ENCODE measurements around the gene ENAH. TPM values are rescaled to one million over a fixed set of nuclear protein-coding genes. Genes with fewer than 3 reads are reported as not detected.

The ENAH gene
- total RNA-seq, 1 experiment from 2014 or later = 103 TPM

GRCh38 chr1:225693085-225693696 is 40.3 kb upstream of the ENAH start:
- intact Hi-C loops (cut with micrococcal nuclease; ENCODE audit: unreplicated experiment) = loop anchor here (5.0 kb wide), 1 partner anchor 36 kb away; no protein-coding TSS in a partner anchor
- DNase-seq = no peak
- Mint-ChIP-seq H3K36me3 (ENCODE audit: insufficient read depth, unreplicated experiment) (peaks cover 5% of the 10 kb centered on the region), H3K4me1 (ENCODE audit: low read depth, unreplicated experiment) (peaks cover 23% of the 10 kb centered on the region), H3K4me3 (ENCODE audit: low read depth, unreplicated experiment) (no peak overlapping the region), H3K27ac (ENCODE audit: unreplicated experiment) (no peak overlapping the region), H3K9me3 (ENCODE audit: low read depth, unreplicated experiment) (no peaks in the 10 kb centered on the region), H3K27me3 (ENCODE audit: unreplicated experiment) (no peaks in the 10 kb centered on the region)
- BruUV-seq (replicated peaks) = no TSS peak
- no peak for TF ChIP-seq CTCF (IDR thresholded peaks at IDR 0.05; ENCODE audit: unreplicated experiment)
- CTCF ChIA-PET = no interaction called here

GRCh38 chr1:225692517-225692879 is 39.6 kb upstream of the ENAH start:
- Mint-ChIP-seq H3K4me1 (ENCODE audit: low read depth, unreplicated experiment) (peaks cover 23% of the 10 kb centered on the region), H3K36me3 (ENCODE audit: insufficient read depth, unreplicated experiment) (peaks cover 5% of the 10 kb centered on the region), H3K27me3 (ENCODE audit: unreplicated experiment) (no peaks in the 10 kb centered on the region), H3K4me3 (ENCODE audit: low read depth, unreplicated experiment) (no peak overlapping the region), H3K27ac (ENCODE audit: unreplicated experiment) (no peak overlapping the region), H3K9me3 (ENCODE audit: low read depth, unreplicated experiment) (no peaks in the 10 kb centered on the region)
- no TSS peak for BruUV-seq (replicated peaks)
- intact Hi-C loops (cut with micrococcal nuclease; ENCODE audit: unreplicated experiment) = loop anchor here (5.0 kb wide), 1 partner anchor 35 kb away; no protein-coding TSS in a partner anchor
- CTCF ChIA-PET = no interaction called here
- DNase-seq = no peak
- no peak for TF ChIP-seq CTCF (IDR thresholded peaks at IDR 0.05; ENCODE audit: unreplicated experiment)

- intact Hi-C loops (cut with micrococcal nuclease; ENCODE audit: unreplicated experiment) = loop anchor here (5.0 kb wide), 1 partner anchor 35 kb away; no protein-coding TSS in a partner anchor
- Mint-ChIP-seq H3K27me3 (ENCODE audit: unreplicated experiment) (no peaks in the 10 kb centered on the region), H3K27ac (ENCODE audit: unreplicated experiment) (no peak overlapping the region), H3K9me3 (ENCODE audit: low read depth, unreplicated experiment) (no peaks in the 10 kb centered on the region), H3K4me1 (ENCODE audit: low read depth, unreplicated experiment) (peaks cover 23% of the 10 kb centered on the region), H3K4me3 (ENCODE audit: low read depth, unreplicated experiment) (no peak overlapping the region), H3K36me3 (ENCODE audit: insufficient read depth, unreplicated experiment) (peaks cover 5% of the 10 kb centered on the region)
- no peak for DNase-seq
- BruUV-seq (replicated peaks) = no TSS peak
- CTCF ChIA-PET = interaction anchor here (1.3 to 1.4 kb wide), 2 partner anchors 8 to 80 kb away, joined by 7 to 10 read pairs; no protein-coding TSS in a partner anchor
- TF ChIP-seq CTCF (IDR thresholded peaks at IDR 0.05; ENCODE audit: unreplicated experiment) = no peak
Observed at GRCh38 chr1:225691861-225692516, 39.1 kb upstream of the ENAH start.

- intact Hi-C loops (cut with micrococcal nuclease; ENCODE audit: unreplicated experiment) = loop anchor here (5.0 kb wide), 1 partner anchor 34 kb away; no protein-coding TSS in a partner anchor
- Mint-ChIP-seq H3K4me1 (ENCODE audit: low read depth, unreplicated experiment) (peaks cover 23% of the 10 kb centered on the region), H3K4me3 (ENCODE audit: low read depth, unreplicated experiment) (no peak overlapping the region), H3K27me3 (ENCODE audit: unreplicated experiment) (no peaks in the 10 kb centered on the region), H3K36me3 (ENCODE audit: insufficient read depth, unreplicated experiment) (peaks cover 5% of the 10 kb centered on the region), H3K9me3 (ENCODE audit: low read depth, unreplicated experiment) (no peaks in the 10 kb centered on the region), H3K27ac (ENCODE audit: unreplicated experiment) (no peak overlapping the region)
- peak; percentile 19 for DNase-seq
- BruUV-seq (replicated peaks) = no TSS peak
- no peak for TF ChIP-seq CTCF (IDR thresholded peaks at IDR 0.05; ENCODE audit: unreplicated experiment)
- CTCF ChIA-PET = interaction anchor here (1.3 to 1.4 kb wide), 2 partner anchors 9 to 81 kb away, joined by 7 to 10 read pairs; no protein-coding TSS in a partner anchor
Observed at GRCh38 chr1:225691377-225691776, 38.5 kb upstream of the ENAH start.

Measured in Calu3 (cell line).